H1 (cell line): ENCODE results near the gene MTAP.

Experiments used
- EP300 ChIP-seq, 2 experiments: IDR thresholded peaks; 1 replicate in 1 of 2; 2 replicates in 1 of 2; pipeline ENCODE4 v1.6.1; 2011 to 2012; ENCODE audit warnings: low read depth in 2 of 2, low read length in 2 of 2, mild to moderate bottlenecking in 2 of 2, borderline replicate concordance in 1 of 2, inconsistent platforms in 1 of 2, moderate library complexity in 1 of 2
- GABPA ChIP-seq: IDR thresholded peaks from 2 replicates; pipeline ENCODE4 v1.6.1; 2011; ENCODE audit warnings: mild to moderate bottlenecking, low read length, moderate library complexity, borderline replicate concordance; ENCODE audit not compliant: insufficient read depth
- MAFK ChIP-seq: IDR thresholded peaks from 2 replicates; pipeline ENCODE4 v1.6.1; 2012; ENCODE audit warnings: low read depth, mild to moderate bottlenecking, improper control_type of control experiment, low read length
- POLR2AphosphoS5 ChIP-seq: IDR thresholded peaks from 2 replicates; pipeline ENCODE4 v1.6.1; 2011; ENCODE audit warnings: low read depth, low read length
- RAD21 ChIP-seq, 2 experiments: IDR thresholded peaks in 1 of 2; conservative IDR thresholded peaks in 1 of 2; 2 replicates each; pipeline ENCODE4 v1.6.1; 2011; ENCODE audit warnings: low read depth in 2 of 2, low read length in 2 of 2, improper control_type of control experiment in 1 of 2, inconsistent platforms in 1 of 2, mild to moderate bottlenecking in 1 of 2, moderate library complexity in 1 of 2
- TCF12 ChIP-seq: IDR thresholded peaks from 2 replicates; pipeline ENCODE4 v1.6.1; 2011; ENCODE audit warnings: low read depth, mild to moderate bottlenecking, low read length
- TF ChIP-seq, protein P1 (sequence below), 3 experiments: IDR thresholded peaks; 1 replicate in 2 of 3; 2 replicates in 1 of 3; pipeline versions ENCODE4 v1.5.1 to v1.6.1; 2011; ENCODE audit warnings: low read length in 3 of 3, mild to moderate bottlenecking in 3 of 3, inconsistent platforms in 2 of 3, low read depth in 1 of 3, moderate library complexity in 1 of 3; ENCODE audit not compliant: insufficient read depth in 1 of 3; ENCODE audit errors: control extremely low read depth in 1 of 3

DNA sequence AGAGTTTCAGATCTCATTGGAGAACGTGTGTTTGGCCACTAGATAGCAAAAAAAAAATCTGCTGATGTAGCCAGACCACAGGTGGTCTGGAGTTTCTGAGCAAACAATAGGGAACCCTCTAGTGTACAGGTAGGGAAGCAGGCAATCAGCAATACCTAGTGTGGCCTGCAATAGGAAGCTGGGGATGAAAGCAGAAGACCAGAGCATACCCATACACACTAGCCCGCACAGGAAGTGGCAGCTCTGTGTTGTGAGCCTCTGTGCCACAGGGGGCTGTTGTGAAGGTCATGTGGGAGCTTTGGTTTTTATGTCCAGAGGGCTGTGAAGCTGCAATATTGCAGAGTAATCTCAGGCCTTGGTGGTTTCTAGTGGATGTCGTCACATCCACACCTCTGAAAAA lies 81.2 kb downstream of the MTAP start:
- TF ChIP-seq RAD21 (IDR thresholded peaks at IDR 0.05 in 1 of 2, conservative IDR thresholded peaks at IDR 0.05 in 1 of 2; ENCODE audit: low read depth in 2 of 2, low read length in 2 of 2) (peak in 1 of 2 experiments; percentile 26; a peak in 2 of 4 replicates), POLR2AphosphoS5 (peak; percentile 35; the same call in 1 of the 2 replicates), MAFK (peak; percentile 64), GABPA (no peak), TCF12 (no peak), EP300 (IDR thresholded peaks at IDR 0.05; ENCODE audit: borderline replicate concordance in 1 of 2, low read depth in 2 of 2, low read length in 2 of 2) (no peak)
- TF ChIP-seq, protein P1, sequence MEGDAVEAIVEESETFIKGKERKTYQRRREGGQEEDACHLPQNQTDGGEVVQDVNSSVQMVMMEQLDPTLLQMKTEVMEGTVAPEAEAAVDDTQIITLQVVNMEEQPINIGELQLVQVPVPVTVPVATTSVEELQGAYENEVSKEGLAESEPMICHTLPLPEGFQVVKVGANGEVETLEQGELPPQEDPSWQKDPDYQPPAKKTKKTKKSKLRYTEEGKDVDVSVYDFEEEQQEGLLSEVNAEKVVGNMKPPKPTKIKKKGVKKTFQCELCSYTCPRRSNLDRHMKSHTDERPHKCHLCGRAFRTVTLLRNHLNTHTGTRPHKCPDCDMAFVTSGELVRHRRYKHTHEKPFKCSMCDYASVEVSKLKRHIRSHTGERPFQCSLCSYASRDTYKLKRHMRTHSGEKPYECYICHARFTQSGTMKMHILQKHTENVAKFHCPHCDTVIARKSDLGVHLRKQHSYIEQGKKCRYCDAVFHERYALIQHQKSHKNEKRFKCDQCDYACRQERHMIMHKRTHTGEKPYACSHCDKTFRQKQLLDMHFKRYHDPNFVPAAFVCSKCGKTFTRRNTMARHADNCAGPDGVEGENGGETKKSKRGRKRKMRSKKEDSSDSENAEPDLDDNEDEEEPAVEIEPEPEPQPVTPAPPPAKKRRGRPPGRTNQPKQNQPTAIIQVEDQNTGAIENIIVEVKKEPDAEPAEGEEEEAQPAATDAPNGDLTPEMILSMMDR (IDR thresholded peaks at IDR 0.05; ENCODE audit: control extremely low read depth in 1 of 3, insufficient read depth in 1 of 3, low read depth in 1 of 3, low read length in 3 of 3), result peak in 2 of 3 experiments; percentile 19 to 38; a peak in 3 of 4 replicates
